ENCODE data around the gene KCTD17.
"Not testable (repeated sequence)": the region's sequence is repeated elsewhere in the genome, so short reads cannot be mapped to it uniquely, and the experiment has no call there.

KCTD17 gene

DNA sequence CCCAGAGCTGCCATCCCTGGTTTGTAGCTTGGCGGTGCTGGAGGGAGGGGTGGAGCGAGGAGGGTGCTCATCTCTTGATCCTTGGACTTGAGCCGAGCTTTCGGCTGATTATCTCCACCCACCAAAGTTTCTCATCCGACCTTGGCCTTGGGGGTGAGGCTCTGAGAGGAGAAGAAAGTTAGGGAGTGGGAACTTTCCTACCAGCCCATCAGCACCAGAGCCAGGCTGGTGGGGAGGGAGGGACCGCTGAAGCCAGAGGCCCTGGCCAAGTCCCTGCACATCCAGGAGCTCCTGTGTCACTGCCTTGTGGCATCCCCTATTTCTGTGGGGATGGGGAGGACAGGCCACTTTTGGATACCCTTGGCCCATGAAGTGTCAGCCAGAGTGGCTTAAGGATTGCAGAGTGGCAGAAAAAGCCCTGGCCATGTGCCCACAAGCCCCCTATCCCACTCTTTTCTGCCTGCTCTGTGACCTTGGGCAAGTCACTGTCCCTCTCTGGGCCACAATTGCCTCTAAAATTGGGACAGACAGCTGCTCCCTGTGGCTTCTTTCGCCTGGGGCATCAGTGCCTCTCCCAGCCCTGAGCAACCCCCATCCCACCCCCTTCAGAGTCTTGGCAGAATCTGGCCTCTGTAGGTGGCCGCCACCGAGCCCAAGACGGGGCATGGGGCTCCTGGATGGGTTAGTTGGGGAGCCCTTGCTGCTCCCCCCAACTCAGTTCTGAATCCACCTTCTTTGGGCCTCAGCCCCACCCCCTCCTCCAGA lies 10.3 kb downstream of the KCTD17 start:
- DNase-seq, result no peak

DNA sequence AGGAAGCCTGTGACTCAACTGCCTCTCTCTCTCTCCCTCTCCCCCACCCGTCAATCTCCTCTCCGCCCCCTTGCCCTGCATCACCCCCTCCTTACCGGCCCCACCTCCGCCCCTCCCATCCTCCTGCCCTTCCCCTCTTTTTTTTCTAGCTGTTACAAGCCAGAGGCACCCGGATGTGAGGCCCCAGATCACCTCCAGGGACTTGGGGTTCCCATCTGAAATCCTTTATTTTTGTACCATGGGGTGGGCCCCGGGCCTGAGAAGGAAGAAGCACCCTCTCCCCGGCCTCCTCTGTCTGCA lies 10.8 kb downstream of the KCTD17 start:
- DNase-seq, result no peak

DNA sequence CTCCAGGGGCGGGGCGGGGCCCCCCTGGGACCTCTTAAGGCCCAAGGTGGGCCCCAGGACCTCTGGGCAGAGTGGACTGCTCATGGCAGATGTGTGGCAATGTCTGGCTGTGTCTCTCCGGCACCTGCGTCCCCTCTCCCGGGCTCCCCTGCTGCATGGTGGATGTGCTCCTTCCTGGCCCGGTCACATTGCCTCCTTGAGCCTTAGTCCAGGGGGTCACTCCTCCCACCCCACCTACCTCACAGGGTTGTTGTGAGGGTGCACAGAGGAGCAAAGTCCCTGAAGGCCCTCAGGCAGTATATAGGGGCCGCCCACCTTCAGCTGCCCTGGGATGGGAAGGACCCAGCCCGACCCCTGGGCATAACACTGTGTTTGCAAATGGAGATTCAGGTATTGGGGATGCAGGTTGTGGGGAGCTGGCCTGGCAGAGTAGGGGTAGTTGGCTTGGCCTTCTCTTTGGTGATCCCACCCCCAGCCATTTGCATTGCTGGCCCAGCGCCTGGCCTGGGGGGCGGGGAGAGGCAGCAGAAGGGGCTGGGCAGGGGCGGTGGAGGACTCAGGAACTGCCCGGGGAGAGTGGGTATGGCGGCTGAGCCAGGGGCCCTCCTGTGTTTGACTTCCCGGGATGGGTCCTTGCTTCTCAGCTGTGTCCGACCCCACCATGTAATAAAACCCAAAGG lies 11.3 kb downstream of the KCTD17 start:
- DNase-seq, result no peak

DNA sequence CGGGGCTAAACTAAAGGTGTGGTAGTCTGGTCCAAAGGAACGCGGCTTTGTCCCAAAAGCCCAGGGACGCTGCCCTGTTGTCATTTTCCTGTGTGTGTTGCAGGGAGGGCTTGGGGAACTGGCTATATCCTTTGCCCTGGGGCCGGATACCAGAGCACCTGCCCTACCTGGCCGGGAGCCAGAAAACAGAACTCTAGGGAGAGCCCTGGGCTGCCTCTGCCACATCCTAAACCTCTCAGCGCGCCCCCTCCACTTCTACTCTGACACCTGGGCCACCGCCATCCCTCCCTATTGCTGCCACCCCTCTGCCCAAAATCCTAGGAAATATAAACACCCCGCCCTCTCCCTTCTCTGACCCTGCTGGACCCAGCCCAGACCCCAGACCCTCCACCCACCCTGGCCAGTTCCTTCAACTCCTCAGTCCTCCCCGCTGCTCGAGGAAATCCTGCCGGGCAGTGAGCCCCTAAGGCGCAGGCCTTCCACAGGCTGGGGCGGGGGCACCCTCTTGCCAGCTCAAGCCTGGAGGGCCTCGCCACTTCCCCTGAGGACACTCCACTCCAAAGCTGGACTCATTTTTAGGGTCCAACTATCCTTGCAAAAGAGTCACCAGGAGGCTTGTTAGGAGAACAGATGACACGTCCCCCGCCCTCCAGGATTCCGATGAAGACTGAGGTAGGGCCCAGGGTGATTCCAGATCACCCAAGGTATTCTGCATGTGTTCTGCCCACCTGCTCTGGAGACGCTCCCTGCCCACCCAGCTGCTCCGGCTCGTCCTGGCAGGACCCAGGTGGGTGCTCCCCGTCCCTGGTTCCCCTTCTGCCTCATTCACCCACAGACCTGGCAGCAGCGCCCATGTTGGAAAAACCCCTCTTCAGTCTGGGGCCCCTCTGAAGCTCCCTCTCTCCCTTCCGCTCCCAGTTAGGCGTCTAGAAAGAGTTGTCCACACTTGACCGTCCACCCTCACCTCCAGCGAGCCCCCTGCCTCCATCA lies 12.2 kb downstream of the KCTD17 start:
- no peak for DNase-seq

DNA sequence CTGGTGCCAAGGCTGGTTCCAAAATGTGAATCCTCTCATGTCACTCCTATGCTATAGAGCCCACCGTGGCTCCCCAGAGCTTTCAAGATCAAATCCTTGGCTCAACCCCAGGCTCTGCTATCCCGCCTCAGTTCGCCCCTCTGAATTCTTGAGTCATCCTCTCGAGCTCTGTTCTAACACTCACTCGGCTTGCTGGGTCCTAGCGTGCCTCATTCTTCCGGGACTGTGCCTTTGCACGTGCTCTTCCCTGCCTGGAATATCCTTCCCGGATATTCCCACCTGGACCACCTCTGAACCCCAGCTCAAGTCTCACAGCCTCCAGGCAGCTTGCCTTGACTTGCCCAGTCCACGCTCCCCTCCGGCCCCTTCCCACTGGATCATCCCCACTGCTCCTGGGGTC lies 13.0 kb downstream of the KCTD17 start:
- no peak for DNase-seq

DNA sequence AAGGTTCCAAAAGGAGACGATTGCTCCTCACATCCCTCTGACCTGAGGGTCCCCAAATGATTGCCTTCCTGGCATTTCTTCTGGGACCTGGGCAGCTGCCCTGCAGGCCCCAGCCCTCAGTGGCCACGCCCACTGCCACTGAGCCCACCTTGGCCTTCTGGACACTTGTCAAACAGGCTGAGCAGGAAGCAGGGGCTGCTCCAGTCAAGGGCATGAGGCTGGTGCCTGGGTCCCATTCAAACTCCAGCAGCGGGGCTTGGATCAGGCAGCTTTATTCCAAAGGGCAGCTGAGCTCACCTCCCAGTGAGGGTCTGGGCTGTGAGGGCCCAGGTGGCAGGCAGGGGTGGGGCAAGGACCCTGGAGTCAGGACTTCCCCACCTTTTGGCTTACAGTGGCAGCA lies 13.6 kb downstream of the KCTD17 start:
- DNase-seq, result no peak

DNA sequence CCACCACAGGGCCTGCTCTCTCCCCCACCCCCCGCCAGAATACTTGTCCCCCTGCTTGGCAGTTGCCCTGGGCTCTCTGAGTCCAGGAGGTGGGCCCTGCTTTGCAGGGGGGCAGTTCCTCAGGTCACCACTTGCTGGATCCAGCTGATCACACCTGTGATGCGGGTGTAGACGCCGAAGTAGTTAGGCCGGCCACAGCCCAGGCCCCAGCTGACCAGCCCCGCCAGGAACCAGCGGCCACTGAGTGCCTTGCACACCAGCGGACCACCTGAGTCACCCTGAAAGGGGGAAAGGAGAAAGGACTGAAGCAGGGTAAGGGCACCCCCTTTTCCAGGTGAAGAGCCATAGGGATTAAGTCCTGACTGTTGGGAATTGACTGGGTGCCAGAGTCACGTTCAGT lies 14.4 kb downstream of the KCTD17 start:
- DNase-seq, result no peak

DNA sequence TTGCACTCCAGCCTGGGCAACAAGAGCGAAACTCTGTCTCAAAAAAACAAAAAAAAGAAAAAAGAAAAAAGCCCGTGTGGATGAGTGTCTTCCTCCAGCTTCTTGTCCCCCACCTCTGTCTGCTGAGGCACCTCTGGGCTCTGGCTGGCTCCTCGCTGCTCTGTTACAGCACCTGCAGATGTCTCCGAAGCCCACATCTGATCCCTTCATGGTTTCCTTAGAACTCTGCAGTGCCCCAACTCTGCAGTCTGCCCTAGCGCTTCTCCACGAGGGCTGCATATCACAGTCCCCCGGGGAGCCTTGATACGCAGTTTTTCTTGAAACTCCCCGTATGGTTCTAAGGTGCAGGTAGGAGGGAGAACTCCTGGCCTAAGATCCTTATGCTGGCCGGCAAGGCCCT lies 15.9 kb downstream of the KCTD17 start:
- DNase-seq, result no peak

DNA sequence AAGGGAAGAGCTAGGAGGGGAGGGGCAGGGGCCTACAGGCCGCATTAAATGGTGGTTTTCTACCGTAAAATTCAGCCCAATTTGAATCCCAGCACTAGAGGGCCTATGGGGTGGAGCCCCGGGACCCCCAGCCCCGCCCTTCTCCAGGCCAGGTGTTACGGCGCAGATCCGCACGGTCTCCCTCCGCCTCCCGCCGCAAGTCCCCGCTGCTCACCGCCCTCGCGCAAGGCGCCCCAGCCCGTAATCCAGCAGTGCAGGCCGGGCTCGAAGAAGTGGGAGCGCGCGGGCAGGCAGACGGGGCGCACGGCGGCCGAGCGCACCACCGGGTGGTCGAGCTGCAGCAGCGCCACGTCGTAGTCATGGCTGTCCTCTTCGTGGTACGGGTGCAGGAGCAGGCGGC lies 17.3 kb downstream of the KCTD17 start:
- peak in 1 of 2 experiments; percentile 42 for DNase-seq

DNA sequence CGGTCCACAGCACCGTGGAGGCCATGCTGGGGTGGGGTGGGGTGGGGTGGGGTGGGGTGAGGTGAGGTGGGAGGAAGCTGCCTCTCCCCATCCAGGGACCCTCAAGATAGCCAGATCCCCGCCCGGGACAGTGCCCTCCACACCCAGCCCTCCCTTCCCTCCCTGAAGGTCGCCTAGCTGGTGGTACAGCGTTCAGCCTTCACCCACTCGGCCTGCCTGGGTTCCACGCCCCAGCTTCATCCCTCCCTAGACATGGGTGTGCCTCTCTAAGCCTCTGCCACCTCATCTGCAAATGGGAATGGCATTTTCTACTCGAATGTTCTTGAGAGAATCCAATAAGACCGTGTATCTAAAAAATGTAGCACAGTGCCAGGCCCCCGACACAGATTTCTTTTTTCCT lies 17.8 kb downstream of the KCTD17 start:
- no peak for DNase-seq

DNA sequence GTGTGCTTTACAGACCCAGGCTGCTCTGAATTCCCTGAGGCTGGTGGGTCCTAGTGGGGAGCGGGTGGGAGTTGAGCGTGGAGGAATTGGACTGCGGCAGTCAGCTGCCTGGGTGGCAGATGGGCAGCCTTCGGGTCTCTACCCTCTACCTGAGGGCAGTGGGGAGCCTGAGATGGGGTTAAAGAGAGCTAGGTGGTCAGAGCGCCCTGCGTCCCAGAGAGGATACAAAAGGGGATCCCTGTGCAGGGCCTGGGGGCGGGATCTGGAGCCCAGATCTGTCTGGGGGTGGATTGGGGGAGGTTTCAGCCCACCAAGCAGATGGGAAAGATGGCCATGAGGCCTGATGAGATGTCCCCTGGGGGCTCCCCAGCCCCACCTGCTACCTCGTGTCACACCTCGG lies 18.2 kb downstream of the KCTD17 start:
- no peak for DNase-seq

DNA sequence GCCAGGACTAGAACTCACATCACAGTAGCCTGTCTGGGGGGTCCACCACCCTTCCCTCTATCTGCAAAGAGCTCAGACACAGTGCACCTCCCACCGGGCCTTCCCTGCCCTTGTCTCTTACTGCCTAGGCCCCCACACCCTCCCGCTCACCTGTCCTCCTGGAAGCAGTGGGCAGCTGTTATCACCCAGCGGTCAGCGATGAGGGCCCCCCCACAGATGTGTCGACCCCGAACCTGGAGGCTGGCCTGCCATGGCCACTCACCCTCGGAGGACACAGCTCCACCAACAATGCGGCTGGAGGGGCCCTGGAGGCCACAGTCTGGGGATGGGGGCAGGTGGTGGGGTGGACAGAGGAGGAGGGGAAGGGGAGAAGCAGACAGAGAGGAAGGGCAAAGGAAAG lies 18.8 kb downstream of the KCTD17 start:
- DNase-seq, result no peak

DNA sequence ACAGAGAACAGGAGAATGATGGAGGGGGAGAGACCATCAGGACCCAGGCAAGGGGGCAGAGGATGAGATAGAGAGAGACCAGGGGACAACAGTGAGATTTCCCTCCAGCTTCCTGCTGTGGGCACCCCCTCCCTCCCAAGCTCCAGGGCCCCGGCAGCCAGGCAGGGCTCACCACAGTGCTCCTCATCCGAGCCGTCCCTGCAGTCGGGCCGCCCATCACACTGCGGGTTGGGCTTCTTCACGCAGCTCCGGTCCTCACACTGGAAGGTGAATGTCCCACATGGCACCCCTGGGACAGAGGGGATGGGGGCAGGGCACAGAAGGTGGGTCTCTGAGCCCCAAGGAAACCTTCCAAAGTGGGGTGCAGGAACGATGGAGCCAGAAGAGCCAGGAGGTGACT lies 19.2 kb downstream of the KCTD17 start:
- no peak for DNase-seq

DNA sequence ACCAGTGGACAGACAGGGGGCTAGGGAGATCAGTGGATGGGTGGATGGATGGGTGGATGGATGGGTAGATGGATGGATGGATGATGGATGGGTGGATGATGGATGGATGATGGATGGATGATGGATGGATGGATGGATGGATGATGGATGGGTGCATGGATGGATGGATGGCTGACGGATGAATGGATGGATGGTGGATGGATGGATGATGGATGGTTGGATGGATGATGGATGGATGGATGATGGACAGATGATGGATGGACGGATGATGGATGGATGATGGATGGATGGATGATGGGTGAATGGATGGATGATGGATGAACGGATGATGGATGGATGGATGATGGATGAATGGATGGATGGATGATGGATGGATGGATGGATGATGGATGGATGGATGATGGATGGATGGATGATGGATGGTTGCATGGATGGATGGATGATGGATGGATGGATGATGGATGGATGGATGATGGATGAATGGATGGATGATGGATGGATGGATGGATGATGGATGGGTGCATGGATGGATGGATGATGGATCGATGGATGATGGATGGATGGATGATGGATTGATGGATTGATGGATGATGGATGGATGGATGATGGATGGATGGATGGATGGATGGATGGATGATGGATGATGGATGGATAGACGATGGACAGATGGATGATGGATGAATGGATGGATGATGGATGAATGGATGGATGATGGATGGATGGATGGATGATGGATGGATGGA lies 20.5 kb downstream of the KCTD17 start:
- not testable (repeated sequence) for DNase-seq

DNA sequence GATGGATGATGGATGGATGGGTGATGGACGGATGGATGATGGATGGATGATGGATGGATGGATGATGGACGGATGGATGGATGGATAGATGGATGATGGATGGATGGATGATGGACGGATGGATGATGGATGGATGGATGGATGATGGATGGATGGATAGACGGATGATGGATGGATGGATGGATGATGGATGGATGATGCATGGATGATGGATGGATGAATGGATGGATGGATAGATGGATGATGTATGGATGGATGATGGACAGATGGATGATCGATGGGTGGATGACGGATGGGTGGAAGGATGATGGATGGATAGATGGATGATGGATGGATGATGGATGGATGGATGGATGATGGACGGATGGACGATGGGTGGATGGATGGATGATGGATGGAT lies 21.1 kb downstream of the KCTD17 start:
- DNase-seq, result no peak

DNA sequence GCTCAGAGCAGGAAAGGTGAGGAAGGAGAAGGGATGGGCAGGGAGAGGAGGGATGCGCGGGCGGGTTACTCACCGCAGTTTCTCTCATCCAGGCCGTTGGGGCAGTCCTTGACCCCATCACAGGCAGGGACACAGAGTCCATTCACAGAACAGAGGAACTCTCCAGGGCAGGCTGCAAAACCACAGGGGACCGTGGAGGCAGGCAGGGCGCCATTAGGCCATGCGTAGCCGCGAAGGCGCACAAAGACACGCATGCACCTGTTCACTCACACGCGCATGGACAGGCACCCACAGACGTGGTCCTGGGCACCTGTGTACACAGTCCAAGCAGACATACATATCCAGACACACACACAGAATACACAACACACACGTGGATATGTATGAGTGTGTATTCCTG lies 23.0 kb downstream of the KCTD17 start:
- no peak for DNase-seq

DNA sequence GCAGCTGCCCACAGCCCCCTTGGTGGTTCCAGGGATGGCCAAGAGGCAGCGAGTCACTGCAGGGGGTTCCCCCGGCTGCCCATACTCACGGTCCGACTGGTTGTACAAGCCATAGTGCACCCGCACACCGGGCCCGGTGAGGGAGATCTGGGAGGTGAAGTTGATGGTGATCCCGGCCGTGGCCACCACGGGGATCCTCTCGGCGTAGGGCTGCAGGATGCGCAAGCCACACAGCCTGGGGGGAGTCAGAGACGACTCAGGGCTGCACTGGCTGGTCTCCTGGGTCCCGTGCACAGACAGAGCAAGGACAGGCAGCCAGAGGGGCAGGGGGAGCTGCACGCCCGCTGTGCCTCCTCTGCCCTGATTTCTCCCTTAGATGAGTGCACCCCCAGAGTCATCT lies 23.5 kb downstream of the KCTD17 start:
- no peak for DNase-seq

DNA sequence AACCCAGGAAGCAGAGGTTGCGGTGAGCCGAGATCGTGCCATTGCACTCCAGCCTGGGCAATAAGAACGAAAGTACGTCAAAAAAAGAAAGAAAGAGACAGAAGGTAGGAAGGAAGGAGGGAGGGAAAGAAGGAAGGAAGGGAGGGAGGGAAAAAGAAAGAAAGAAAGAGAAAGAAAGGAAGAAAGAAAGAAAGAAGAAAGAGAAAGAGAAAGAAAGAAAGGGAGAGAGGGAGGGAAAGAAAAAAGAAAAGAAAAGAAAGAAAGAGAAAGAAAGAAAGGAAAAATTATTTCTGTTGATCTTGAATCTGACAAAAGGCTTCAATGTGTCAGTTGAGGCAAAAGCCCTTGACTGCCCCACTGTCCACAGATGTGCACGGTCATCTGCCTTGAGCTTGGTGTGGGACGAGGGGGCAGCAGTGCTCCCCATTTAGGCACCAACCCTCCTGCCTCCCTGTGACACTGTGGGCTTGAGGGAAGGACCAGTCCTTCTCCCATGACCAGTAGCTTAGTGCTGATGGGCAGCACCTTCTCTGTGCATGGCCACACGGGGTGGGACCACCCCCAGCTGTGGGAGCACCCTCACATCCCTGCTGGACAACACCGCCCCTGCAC lies 24.4 kb downstream of the KCTD17 start:
- DNase-seq, result no peak

DNA sequence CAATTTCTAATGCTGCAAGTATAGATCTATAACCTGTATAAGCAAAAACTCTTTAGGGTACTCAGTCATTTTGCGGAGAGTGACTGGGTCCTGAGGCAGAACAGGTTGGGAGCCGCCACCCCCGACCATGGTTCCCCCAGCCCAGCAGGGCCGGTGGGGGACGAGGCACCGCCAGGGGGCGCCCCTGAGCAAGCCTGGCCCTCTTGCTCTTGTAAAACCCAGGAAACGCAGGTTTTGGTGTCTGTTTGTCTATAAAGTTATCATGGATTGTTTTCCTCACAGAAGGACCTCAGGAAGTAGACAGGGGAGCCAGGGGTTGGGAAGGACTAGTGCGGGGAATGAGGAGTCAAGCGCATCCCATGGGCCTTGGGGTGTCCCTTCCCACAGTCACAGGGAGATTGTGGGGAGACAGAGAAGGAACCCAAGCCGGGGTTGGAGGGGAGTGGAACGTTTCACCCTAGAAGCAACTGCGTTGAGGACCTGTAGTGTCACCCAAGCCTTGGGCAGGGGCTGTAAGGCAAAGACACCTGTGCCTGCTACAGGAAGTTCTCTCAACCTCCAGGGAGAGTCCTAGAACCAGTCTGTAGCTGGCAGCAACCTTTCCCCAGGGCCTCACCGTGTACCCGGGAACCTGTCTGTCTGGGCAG lies 26.4 kb downstream of the KCTD17 start:
- DNase-seq, result peak; percentile 94 to 95

DNA sequence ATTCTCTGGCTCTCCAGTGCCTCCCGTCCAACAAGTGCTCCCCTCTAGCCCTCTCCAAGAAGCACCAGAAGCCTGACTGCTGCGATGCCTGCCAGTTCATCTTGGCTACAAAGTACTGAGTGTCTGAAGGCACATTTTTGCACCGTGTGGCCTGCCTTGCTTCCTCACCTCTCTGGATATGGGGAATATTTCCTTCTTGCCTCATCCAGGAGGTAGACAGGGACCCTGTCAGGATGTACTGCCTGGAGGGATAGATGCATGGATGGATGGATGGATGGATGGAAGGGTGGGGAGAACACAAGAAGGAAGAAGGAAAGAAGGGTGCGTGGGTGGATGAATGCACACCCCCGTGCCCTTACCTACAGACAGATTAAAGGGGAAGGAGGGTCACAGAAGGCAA lies 27.6 kb downstream of the KCTD17 start:
- DNase-seq, result peak; percentile 56 to 57

DNA sequence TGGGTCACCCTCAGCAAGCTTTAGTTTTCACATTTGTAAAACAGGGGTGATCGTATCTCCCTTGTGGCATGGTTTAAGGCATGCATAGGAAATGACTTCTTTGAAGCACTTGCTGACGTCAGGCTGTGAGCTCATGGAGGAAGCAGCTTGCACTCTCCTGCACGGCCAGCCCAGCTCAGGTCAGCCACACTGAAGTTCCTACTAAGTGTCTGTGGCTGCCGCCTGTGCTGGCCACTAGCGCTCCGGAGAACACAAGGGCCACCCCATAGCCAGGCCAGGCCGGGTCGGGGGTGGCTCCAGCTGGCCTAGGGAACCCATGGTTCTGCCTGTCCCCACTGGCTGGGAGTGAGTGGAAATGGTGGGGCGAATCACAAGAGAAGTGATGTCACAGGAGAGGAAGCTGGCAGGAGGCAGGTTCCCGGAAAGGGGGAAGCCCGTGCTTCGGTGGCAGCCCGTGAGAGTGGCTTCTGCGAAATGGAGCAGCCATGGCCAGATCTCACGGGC lies 28.2 kb downstream of the KCTD17 start:
- DNase-seq, result peak; percentile 87 to 91

DNA sequence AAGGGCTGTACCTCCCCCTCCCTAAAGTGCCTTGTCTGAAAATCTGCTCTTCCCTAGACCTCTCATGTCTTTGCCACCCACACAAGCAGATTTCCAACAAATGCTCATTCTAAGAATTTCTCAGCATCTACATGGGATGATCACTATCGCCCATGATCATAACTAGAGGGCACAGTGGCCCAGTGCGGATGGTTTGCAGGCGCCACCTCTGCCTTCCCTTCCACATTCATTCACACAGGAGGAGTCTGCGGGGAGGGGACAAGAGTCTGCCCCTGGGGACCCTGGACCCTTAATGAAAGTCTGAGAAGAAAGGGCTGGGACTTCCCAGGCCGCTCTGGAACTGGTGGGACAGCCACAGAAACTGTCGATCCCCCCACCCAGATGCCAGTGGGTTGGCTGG lies 28.9 kb downstream of the KCTD17 start:
- peak; percentile 64 to 72 for DNase-seq
